ENCODE results near the gene TPD52L2.

Gene TPD52L2

DNA sequence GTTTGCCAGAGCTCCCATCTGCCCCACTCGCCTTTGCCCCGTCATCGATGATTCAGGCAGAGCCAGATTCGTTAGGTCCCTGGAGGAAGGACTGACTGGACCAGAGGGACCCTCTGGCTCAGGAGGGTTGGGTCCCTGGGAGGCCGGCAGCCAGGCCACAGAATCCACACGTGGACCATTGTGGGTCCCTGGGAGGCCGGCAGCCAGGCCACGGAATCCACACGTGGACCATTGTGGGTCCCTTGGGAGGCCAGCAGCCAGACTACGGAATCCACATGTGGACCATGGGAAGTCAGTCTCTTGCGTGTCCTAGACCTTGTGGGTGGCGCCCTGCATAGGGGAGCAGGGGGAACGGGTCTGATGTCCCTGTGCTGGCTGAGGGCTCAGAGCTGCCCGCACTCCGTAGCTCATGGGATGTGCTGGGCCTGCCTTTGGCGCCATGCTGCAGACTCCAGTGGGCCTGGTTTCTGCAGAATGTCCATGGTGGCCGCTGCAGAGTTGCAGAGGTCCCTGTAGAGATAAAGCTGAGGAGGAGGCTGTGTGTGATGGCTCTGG lies 67.6 kb downstream of the TPD52L2 start:
- DNase-seq (ENCODE audit: low read depth): no peak

DNA sequence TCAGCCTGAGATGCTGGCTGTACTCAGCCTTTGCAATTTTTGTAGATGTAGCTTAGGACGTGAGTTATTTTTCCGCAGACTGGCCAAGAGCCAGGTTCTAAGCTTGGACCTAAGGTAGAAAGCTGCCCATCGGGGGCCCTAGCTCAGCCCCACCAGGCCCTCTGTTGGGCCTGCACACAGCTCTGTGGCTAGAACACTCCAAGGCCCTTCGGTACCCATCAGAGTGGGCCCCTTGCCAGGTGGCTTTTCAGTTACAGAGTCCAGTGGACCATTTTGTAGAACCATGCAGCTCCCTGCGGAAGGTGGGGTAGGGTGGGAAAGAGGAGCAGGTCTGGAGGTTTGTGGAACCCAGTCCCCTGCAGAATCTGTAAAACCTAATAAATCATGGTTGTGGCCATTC lies 68.6 kb downstream of the TPD52L2 start:
- DNase-seq (ENCODE audit: low read depth): no peak

DNA sequence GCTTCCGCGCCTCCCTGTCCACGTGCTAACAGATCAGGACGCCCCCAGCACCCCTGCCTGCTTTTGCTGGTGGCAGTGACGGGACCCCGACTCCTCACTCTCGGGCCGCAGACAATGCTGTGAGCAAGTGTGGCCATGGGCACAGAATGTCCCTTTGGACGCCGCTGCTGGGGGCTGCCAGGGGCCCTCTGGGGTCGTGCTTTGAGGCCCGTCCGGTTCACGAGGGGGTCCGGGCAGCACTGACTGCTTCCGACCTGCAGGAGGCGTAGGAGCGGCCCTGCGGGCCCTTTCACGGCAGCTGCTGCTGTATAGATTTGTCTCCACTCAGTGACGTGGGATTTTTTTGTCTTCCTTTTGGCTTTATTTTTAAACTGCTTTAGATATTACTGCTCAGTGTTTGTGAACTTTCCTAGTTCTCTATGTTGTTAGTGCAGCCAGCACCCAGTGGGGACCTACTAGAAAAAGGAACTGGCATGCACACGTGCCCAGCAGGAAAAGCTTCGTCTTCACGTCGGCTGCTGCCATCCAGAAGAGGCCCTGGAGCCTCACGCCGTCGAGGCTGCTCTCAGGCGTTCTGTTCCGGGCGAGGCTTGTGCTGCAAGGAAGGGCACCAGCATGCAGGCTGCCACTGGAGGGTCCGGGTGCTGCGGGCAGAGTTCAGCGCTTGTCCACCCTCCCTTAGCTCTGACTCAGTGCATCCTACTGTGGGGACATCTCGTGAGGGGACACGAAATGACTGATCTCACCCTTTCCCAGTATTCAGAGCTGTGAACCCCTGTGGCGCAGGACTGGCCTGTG lies 69.4 kb downstream of the TPD52L2 start:
- no peak for DNase-seq (ENCODE audit: low read depth)

DNA sequence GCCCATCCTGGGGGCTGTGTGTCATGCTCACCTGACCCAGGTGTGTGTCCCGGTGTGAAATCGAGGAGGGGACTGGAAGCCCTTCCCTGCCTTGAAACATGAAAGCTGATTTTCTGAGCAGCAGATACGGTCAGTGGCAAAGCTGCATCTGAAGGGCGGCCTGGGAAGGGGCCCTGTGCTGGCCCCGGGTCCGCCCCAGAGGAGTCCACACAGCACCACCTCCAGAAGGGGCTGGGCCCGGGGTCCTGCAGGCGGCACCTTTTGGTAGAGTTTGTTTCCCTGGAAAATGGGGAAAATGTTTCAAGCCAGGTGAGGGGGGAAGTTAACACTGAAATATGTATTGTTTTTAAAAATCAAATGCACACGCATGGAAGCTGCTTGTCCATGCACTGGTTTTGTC lies 70.4 kb downstream of the TPD52L2 start:
- DNase-seq (ENCODE audit: low read depth): no peak

DNA sequence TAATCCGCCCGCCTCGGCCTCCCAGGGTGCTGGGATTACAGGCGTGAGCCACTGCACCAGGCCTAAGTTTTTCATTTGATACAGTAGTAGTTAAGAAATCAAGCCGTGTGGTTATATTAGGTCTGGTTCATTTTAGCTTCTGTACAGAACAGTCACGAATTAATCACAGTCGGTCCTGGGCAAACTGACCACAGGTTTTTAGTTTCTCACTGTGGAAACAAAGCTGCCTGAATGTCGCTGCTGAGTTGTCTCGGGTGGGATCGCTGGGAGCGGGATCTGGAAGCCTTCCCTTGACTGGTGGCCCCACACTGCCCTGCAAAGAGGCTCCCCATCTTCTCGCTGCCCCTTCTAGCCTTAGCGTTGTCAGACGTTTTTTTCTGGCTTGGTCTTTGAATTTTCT lies 72.5 kb downstream of the TPD52L2 start:
- no peak for DNase-seq (ENCODE audit: low read depth)

DNA sequence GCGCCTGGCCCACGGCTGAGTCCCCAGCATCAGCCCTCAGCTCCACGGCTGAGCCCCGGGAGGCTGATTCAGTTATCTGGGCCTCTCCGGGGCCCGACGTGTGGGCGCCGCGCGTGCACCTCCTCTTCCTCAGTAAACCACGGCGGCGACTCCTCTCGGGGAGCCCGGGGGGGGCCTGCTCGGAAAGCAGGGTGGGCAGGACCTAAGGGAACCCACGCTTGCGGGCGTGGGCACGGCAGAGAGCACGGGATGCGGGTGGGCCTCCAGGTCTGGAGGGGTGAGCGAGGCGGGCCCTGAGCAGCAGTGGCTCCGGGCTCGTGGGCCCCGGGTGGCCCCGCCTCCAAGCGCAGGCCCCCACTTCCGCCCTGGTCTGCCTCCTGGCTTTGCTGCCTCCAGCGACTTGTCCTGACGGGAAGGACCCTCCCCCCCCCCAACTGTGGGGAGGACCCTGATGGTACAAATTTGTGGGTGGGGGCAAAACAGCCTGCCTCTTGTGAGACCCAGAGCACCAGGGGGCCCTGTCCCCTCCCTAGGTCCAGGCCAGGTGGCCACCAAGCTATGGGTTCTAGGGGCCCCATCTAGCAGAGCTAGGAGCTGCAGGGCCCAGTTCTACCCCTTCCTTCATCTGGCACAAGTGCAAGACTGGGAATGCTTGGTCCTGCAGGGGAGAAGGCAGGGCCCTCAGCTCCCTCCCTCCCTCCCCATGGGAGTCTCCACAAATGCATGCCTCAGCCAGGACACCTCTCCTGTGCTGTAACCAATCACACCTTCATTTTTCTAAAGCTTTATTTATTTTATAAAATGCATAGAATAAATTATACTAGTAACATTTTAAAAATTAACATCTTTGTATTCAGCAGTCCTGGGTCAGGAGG lies 74.2 kb downstream of the TPD52L2 start:
- no peak for DNase-seq (ENCODE audit: low read depth)

DNA sequence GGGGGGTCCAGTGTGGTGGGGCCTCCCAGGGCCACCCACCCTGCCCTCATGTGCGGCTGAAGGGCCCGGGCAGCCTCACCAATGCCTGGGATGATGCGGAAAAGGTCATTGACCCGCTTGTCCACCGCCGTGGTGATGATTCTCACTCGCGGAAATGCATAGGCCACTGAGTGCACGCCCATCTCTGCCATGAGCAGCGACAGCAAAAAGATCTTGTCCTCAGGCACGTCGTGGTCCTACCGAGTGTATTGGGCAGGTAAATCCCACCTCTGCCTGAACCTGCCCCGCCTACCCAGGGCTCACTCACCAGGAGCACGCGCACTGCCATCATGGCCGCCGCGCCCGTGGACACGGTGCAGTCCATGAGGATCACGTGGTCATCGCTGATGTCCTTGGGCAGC lies 75.0 kb downstream of the TPD52L2 start:
- DNase-seq (ENCODE audit: low read depth): no peak

DNA sequence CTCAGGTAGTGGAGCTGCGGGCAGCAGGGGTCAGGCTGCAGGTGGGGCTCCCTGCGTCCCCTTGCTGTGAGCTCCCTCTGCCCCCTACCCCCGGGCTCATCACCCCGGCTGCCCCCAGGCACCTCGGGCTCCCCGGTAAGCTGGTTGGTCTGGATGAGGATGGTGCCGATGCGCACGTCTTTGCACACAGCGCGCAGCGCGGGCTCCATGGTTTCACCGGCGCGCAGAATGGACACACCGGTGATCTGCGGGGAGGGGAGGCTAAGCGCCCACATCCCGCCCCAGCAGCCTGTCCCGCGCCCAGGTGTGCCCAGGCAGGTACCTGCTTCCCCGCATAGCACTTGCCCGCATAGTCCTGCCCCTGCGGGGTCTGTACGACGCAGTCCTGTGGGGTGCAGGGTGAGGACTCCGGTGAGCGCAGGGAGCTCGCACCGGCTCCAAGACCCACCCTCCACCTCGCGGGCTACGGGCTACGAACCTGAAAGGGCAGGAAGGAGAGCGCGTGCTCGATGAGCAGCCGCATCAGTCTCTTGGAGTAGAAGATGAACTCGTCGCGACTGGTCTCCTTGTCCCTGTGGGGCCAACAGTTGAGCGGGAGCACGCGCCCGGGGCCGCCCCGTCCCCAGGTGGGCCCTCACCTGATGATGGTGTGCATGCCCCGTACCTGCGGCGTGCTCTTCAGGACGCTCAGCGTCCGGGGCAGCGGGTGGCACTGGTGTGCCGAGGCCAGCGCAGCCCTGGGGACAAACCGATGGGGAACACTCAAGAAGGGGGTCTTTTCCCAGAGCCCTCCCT lies 75.6 kb downstream of the TPD52L2 start:
- no peak for DNase-seq (ENCODE audit: low read depth)

Data from stimulated activated CD8-positive, alpha-beta memory T cell treated with anti-CD3 and anti-CD28 coated beads, Interleukin-7, amount 100 ng/mL, for 24 hours (primary cell).